COLO668 (cell line): ENCODE data around the gene TRIM43.
"Not testable (repeated sequence)": the region's sequence is repeated elsewhere in the genome, so short reads cannot be mapped to it uniquely, and the experiment has no call there.

Source experiments
- DNase-seq: peaks from one replicate; lab custom pipeline; 2025; ENCODE audit not compliant: unreplicated experiment; lab: John Stamatoyannopoulos, UW

The TRIM43 gene

DNA sequence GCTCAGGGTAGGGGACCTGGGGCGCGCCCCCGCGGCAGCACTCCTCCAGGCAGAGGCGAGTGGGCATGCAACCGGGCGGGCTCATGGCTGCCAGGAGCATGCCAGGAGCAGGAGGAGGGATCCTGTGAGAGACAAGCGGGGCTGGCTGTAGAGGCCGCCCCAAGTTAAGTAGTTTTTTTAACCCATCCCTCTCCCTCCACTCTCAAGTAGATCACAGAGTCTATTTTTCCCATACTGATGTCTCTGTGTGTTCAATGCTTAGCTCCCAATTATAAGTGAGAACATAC lies 49.4 kb downstream of the TRIM43 start:
- DNase-seq, result not testable (repeated sequence)

DNA sequence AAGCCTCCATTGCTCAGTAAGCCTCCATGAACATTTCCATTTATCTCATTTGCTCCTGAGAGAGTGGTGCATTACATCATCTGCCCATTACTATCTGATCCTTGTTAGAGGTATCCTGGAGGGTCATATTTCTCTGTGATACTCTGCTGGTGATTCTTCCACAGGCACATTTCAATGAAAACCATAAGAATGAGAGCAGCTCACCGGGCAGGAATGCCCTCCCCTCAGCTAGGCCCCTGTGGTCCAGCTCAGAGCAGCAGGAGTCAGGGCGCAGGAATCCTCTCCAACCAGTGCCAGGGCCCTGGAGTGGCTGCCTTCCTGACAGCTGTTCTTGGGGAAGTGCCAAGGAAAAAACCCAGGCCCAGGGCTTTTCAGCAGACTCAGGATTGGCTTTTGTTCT lies 50.0 kb downstream of the TRIM43 start:
- DNase-seq, result not testable (repeated sequence)

DNA sequence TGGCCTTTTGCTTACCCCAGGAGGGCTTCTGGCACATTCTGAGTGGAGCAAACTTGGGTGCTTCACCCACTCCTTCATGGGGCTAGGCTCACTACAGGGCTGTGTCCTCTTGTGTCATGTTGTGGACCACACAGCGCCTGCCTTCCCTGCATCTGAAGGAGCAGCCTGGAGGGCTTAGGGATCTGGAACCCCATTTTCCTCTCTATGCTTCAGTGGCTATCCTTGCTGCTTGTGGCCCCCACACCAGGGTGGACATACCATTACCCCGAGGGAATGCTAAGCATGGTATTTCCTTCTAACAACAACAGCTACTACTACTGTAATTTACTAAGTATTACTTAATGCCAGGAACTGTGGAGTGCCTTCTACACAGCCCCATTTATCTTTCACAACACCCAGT lies 50.6 kb downstream of the TRIM43 start:
- not testable (repeated sequence) for DNase-seq

- DNase-seq, result not testable (repeated sequence)
Measured at GRCh38 chr2:95642951-95643350, 51.1 kb downstream of the TRIM43 start.

- not testable (repeated sequence) for DNase-seq
Measured at GRCh38 chr2:95645312-95645711, 53.5 kb downstream of the TRIM43 start.

DNA sequence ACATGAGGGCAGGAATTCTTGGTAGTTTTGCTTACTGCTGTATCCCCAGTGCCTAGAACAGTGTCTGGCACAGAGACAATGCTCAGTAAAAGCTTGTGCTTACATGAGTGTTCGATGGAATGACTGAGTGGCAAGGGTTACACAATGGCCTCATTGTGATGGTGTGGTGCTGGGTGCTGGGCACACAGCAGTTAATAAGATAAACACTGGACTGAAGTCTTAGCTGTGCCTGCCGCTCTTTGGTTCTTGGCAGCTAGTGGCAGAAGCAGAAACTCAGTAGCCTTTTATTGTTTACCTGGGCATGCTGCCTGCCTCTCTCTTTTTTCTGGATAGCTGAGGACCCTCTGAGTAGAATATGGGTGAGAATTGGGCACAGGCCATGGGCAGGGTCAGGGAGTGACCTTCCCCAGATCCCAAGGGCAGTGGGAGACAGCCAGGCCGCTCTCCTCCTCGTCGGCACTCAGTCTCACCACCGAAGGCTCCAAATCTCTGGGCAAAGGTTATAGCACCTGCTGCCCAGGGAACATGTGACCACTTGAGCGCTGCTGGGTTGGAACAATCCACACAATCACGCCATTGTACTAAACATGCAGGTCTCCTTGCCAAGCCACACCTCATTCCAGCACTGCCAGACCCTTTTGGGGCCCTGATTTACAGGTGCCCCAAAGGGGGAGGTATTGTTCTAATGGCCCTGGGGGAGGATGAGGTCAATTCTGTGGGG lies 54.6 kb downstream of the TRIM43 start:
- DNase-seq, result not testable (repeated sequence)

GRCh38 chr2:95648894-95649544 lies 57.2 kb downstream of the TRIM43 start:
- not testable (repeated sequence) for DNase-seq
